Epithelial cell of esophagus (primary cell): ENCODE results near the gene KIF26A.

Experiments
- DNase-seq: peaks from one replicate; pipeline ENCODE4 v3.0.0; 2010; ENCODE audit warnings: low read depth
- H3K4me3 ChIP-seq: 2 replicates; pipeline ENCODE4 v1.5.1; 2011; ENCODE audit warnings: mild to moderate bottlenecking, low read length, control low read depth
- CTCF ChIP-seq: IDR thresholded peaks from 2 replicates; pipeline ENCODE4 v1.5.1; 2011; ENCODE audit warnings: low read depth, mild to moderate bottlenecking, low read length, control low read depth, inconsistent platforms; ENCODE audit not compliant: insufficient read depth; ENCODE audit errors: missing control alignments

The KIF26A gene

DNA sequence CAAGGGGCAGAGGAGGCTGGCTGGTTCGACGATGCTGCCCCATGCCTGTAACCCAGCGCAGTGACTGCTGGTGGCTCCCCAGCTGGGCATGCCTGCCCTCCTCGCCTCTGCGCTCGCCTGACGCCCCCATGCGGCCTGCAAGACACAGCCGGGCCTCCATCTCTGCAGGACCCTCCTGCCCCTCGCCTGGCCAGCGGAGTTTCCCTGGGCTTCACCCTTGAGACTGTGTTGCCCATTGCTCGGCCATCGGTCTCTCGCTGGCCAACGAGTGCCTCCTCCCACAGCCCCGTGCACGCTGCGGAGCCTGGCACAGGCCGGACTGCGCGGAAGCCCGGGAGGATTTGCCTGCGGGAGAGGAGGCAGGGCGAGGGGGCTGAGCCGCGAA lies 35.3 kb upstream of the KIF26A start:
- no peak overlapping the region for H3K4me3 ChIP-seq
- TF ChIP-seq CTCF, result no peak
- no peak for DNase-seq

GRCh38 chr14:104103446-104104075 lies 34.8 kb upstream of the KIF26A start:
- DNase-seq, result no peak
- no peak overlapping the region for H3K4me3 ChIP-seq
- no peak for TF ChIP-seq CTCF

GRCh38 chr14:104104076-104104901 lies 34.1 kb upstream of the KIF26A start:
- no peak for TF ChIP-seq CTCF
- H3K4me3 ChIP-seq, result no peak overlapping the region
- no peak for DNase-seq

DNA sequence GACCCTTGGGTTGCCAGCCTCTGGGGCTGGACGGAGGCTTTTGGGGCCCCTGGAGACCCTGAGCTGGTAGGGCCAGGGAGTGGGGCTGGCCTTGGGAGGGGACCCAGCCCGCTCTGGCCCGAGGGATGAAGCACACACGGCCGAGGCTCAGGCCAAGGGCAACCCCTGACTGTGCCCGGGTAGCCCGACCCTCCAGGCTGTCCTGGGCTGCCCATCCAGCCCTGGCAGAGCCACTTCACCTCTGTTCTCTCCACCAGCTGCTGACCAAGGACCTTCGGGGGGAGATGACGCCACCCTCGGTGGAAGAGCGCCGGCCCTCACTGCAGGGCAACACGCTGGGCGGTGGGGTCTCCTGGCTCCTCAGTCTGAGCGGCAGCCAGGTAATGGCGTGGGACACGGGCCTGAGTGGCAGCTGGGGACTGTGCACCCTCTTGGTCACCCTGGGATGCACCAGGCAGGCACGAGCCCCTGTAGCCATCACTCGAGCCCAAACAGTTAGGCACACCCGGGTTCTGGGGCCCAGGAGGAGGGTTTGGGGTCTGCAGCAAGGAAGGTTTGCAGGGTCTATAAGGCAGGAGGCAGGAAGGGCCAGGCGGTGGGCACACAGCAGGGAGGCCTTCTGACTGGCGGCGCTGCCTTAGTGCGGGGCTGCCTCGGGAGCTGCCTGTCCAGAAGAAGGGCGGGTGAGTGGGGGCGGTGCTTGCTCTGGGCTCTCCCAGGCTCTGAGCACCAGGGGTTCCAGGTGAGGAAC lies 33.1 kb upstream of the KIF26A start:
- no peak overlapping the region for H3K4me3 ChIP-seq
- no peak for DNase-seq
- no peak for TF ChIP-seq CTCF

GRCh38 chr14:104105822-104106470 lies 32.4 kb upstream of the KIF26A start:
- TF ChIP-seq CTCF, result no peak
- DNase-seq, result no peak

GRCh38 chr14:104106471-104106991 lies 31.9 kb upstream of the KIF26A start:
- H3K4me3 ChIP-seq, result no peak overlapping the region
- no peak for DNase-seq
- no peak for TF ChIP-seq CTCF

More at GRCh38 chr14:104105822-104106470, 32.4 kb upstream of the KIF26A start:
- no peak overlapping the region for H3K4me3 ChIP-seq
